Measurements from ENCODE around the gene CPM. TPM values are rescaled to one million over a fixed set of nuclear protein-coding genes. Genes with fewer than 3 reads are reported as not detected.

The CPM gene
- total and polyA plus RNA-seq, 10 of the 15 experiments (the other 5 are each of a cell fraction or from before 2014, with no cell fraction given), result 0.06 to 1.7 (median 0.41) TPM

DNA sequence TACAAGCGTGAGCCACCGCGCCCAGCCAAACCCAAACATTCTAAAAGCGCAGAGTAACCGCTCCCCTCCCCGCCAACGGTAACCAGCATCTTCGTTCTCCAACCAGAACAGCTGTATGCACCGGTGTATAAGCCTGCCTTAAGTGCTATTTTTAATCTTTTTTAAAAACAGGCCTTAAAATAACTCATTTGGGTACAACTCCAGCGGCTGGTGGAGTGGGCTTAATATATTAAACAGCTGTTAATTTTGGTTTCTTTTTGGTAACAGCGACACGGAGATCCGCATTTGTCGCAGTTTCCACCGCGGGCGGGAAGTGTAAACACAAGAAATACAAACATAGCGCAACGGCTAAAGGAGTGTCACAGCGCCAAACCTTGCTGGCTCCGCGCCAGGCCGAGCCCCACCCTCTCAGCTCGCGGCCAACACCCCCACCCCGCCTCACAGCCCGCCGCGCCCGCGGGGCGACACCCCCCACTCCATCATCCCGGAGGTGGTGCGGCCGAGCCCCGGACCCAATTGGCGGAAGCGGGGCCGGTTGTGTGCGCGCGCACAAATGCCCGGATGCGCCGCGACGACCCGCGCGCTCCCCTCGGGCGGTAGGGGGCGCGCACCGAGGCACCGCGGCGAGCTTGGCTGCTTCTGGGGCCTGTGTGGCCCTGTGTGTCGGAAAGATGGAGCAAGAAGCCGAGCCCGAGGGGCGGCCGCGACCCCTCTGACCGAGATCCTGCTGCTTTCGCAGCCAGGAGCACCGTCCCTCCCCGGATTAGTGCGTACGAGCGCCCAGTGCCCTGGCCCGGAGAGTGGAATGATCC, 125.2 kb downstream of the CPM start, which contains the start of gene MDM2 (continued):
- TF ChIP-seq, protein P1, sequence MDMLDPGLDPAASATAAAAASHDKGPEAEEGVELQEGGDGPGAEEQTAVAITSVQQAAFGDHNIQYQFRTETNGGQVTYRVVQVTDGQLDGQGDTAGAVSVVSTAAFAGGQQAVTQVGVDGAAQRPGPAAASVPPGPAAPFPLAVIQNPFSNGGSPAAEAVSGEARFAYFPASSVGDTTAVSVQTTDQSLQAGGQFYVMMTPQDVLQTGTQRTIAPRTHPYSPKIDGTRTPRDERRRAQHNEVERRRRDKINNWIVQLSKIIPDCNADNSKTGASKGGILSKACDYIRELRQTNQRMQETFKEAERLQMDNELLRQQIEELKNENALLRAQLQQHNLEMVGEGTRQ (IDR thresholded peaks at IDR 0.05; ENCODE audit: borderline replicate concordance, low read depth, low read length), result no peak
- TF ChIP-seq EED (IDR thresholded peaks at IDR 0.05; ENCODE audit: low read depth) (peak; percentile 10; the same call in 1 of the 2 replicates), RCOR1 (conservative IDR thresholded peaks at IDR 0.05; ENCODE audit: low read depth, low read length) (no peak), POLR2AphosphoS2 (IDR thresholded peaks at IDR 0.05; ENCODE audit: low read depth, low read length) (no peak; the same call in 1 of the 2 replicates), CBX3 (IDR thresholded peaks at IDR 0.05; ENCODE audit: borderline replicate concordance, low read depth) (no peak), POLR2AphosphoS5 (IDR thresholded peaks at IDR 0.05; ENCODE audit: low read length) (peak; percentile 82; the same call in 1 of the 2 replicates), CREM (IDR thresholded peaks at IDR 0.05; ENCODE audit: low read depth) (peak; percentile 13), SPI1 (IDR thresholded peaks at IDR 0.05; ENCODE audit: borderline replicate concordance, insufficient read depth, low read depth, low read length) (peak; percentile 24; the same call in 1 of the 2 replicates), ESRRA (IDR thresholded peaks at IDR 0.05; ENCODE audit: low read length) (no peak), BACH1 (IDR thresholded peaks at IDR 0.05; ENCODE audit: borderline replicate concordance) (peak; percentile 87), NR2F1 (conservative IDR thresholded peaks at IDR 0.05) (peak; percentile 9), IKZF2 (IDR thresholded peaks at IDR 0.05) (peak; percentile 39 to 42; a peak in 3 of 4 replicates), SP1 (IDR thresholded peaks at IDR 0.05; ENCODE audit: low read depth, low read length) (no peak), ASH2L (IDR thresholded peaks at IDR 0.05; ENCODE audit: borderline replicate concordance, low read depth) (no peak), RBBP5 (conservative IDR thresholded peaks at IDR 0.05) (no peak), MTA3 (IDR thresholded peaks at IDR 0.05; ENCODE audit: borderline replicate concordance, low read length) (peak; percentile 68; the same call in 1 of the 2 replicates), TARDBP (IDR thresholded peaks at IDR 0.05; ENCODE audit: borderline replicate concordance) (no peak), ZNF274 (IDR thresholded peaks at IDR 0.05; ENCODE audit: insufficient read depth, insufficient read length) (no peak)
- TF ChIP-seq, protein P2, sequence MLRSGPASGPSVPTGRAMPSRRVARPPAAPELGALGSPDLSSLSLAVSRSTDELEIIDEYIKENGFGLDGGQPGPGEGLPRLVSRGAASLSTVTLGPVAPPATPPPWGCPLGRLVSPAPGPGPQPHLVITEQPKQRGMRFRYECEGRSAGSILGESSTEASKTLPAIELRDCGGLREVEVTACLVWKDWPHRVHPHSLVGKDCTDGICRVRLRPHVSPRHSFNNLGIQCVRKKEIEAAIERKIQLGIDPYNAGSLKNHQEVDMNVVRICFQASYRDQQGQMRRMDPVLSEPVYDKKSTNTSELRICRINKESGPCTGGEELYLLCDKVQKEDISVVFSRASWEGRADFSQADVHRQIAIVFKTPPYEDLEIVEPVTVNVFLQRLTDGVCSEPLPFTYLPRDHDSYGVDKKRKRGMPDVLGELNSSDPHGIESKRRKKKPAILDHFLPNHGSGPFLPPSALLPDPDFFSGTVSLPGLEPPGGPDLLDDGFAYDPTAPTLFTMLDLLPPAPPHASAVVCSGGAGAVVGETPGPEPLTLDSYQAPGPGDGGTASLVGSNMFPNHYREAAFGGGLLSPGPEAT (IDR thresholded peaks at IDR 0.05; ENCODE audit: low read depth), result no peak
- TF ChIP-seq, protein P3, sequence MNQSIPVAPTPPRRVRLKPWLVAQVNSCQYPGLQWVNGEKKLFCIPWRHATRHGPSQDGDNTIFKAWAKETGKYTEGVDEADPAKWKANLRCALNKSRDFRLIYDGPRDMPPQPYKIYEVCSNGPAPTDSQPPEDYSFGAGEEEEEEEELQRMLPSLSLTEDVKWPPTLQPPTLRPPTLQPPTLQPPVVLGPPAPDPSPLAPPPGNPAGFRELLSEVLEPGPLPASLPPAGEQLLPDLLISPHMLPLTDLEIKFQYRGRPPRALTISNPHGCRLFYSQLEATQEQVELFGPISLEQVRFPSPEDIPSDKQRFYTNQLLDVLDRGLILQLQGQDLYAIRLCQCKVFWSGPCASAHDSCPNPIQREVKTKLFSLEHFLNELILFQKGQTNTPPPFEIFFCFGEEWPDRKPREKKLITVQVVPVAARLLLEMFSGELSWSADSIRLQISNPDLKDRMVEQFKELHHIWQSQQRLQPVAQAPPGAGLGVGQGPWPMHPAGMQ (IDR thresholded peaks at IDR 0.05; ENCODE audit: borderline replicate concordance), result no peak
- TF ChIP-seq, protein P4, sequence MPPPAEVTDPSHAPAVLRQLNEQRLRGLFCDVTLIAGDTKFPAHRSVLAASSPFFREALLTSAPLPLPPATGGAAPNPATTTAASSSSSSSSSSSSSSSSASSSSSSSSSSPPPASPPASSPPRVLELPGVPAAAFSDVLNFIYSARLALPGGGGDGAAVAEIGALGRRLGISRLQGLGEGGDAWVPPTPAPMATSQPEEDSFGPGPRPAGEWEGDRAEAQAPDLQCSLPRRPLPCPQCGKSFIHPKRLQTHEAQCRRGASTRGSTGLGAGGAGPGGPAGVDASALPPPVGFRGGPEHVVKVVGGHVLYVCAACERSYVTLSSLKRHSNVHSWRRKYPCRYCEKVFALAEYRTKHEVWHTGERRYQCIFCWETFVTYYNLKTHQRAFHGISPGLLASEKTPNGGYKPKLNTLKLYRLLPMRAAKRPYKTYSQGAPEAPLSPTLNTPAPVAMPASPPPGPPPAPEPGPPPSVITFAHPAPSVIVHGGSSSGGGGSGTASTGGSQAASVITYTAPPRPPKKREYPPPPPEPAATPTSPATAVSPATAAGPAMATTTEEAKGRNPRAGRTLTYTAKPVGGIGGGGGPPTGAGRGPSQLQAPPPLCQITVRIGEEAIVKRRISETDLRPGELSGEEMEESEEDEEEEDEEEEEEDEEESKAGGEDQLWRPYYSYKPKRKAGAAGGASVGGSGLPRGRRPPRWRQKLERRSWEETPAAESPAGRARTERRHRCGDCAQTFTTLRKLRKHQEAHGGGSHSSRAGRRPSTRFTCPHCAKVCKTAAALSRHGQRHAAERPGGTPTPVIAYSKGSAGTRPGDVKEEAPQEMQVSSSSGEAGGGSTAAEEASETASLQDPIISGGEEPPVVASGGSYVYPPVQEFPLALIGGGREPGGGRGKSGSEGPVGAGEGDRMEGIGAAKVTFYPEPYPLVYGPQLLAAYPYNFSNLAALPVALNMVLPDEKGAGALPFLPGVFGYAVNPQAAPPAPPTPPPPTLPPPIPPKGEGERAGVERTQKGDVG (CRISPR knock-in tag; IDR thresholded peaks at IDR 0.05), result no peak
- TF ChIP-seq, protein P5, sequence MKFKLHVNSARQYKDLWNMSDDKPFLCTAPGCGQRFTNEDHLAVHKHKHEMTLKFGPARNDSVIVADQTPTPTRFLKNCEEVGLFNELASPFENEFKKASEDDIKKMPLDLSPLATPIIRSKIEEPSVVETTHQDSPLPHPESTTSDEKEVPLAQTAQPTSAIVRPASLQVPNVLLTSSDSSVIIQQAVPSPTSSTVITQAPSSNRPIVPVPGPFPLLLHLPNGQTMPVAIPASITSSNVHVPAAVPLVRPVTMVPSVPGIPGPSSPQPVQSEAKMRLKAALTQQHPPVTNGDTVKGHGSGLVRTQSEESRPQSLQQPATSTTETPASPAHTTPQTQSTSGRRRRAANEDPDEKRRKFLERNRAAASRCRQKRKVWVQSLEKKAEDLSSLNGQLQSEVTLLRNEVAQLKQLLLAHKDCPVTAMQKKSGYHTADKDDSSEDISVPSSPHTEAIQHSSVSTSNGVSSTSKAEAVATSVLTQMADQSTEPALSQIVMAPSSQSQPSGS (IDR thresholded peaks at IDR 0.05; ENCODE audit: low read length), result peak; percentile 68; the same call in 1 of the 2 replicates

Data from GM12878 (cell line).